ENCODE measurements around the gene TMED6.

GRCh38 chr16:69363281-69363717 is 11.7 kb upstream of the TMED6 start:
- no peak for TF ChIP-seq ZNF274 (IDR thresholded peaks at IDR 0.05; ENCODE audit: low read depth, low read length)
- no peak for TF ChIP-seq SUZ12 (IDR thresholded peaks at IDR 0.05; ENCODE audit: extremely low read depth, insufficient read depth, insufficient read length)
